Tibial nerve (tissue), 3 donors: ENCODE results near the gene SLN.

Experiments
- CTCF ChIP-seq, 5 experiments: fragments of 200-600 bp in 3 of 5; fragments of 450-650 bp in 2 of 5; sonication (generic) in 3 of 5; IDR thresholded peaks; one replicate each; pipeline ENCODE4 v1.5.1; 2016 to 2019; ENCODE audit warnings: antibody characterized with exemption in 5 of 5, mild to moderate bottlenecking in 3 of 5, moderate library complexity in 2 of 5
- POLR2A ChIP-seq, 2 donors: fragments of 450-650 bp; IDR thresholded peaks; one replicate each; pipeline ENCODE4 v1.6.1; 2017; ENCODE audit warnings: antibody characterized with exemption in 2 of 2, mild to moderate bottlenecking in 2 of 2, moderate library complexity in 2 of 2

GRCh38 chr11:107679255-107680024, 32.4 kb downstream of the SLN start:
- no peak for TF ChIP-seq CTCF (IDR thresholded peaks at IDR 0.05)
- no peak for TF ChIP-seq POLR2A (IDR thresholded peaks at IDR 0.05)
